OCI-LY3 (cell line): ENCODE measurements around the gene NOL4L.

Experiments
- H2AFZ ChIP-seq: fragments of 200-600, 300-600 bp; shearing (Covaris generic); 2 replicates; pipeline ENCODE4 v1.6.0; 2014; ENCODE audit warnings: antibody characterized with exemption, low read depth, low read length
- H3K27ac ChIP-seq: fragments of 200-600, 300-600 bp; sonication (generic); 2 replicates; pipeline ENCODE4 v1.5.1; 2014; ENCODE audit warnings: mild to moderate bottlenecking, low read length, moderate library complexity, mixed read lengths
- H3K27me3 ChIP-seq: fragments of 200-600, 300-600 bp; sonication (generic); 2 replicates; pipeline ENCODE4 v1.6.1; 2014; ENCODE audit warnings: low read depth, low read length, mixed read lengths
- H3K36me3 ChIP-seq: fragments of 200-600, 300-600 bp; sonication (generic); replicated peaks from 2 replicates; pipeline ENCODE3; 2014; ENCODE audit warnings: low read depth, low read length, mixed read lengths
- H3K4me1 ChIP-seq: fragments of 300-600, 200-600 bp; sonication (generic); 2 replicates; pipeline ENCODE4 v1.6.1; 2014; ENCODE audit warnings: low read length, mixed read lengths
- H3K4me2 ChIP-seq: fragments of 200-600, 300-600 bp; sonication (generic); 2 replicates; pipeline ENCODE4 v1.6.1; 2014; ENCODE audit warnings: low read length, mixed read lengths
- H3K4me3 ChIP-seq: fragments of 300-600, 200-600 bp; sonication (generic); 2 replicates; pipeline ENCODE4 v1.5.1; 2014; ENCODE audit warnings: antibody characterized with exemption, mild to moderate bottlenecking, low read length, moderate library complexity
- H3K79me2 ChIP-seq: fragments of 300-600, 200-600 bp; shearing (Covaris generic); 2 replicates; pipeline ENCODE4 v1.6.1; 2014; ENCODE audit warnings: mild to moderate bottlenecking, low read length, mixed read lengths
- H3K9ac ChIP-seq: fragments of 300-600, 200-600 bp; shearing (Covaris generic); 2 replicates; pipeline ENCODE4 v1.6.0; 2014; ENCODE audit warnings: mild to moderate bottlenecking, low read length, moderate library complexity
- H3K9me3 ChIP-seq: fragments of 200-600, 300-600 bp; shearing (Covaris generic); 2 replicates; pipeline ENCODE4 v1.6.1; 2014; ENCODE audit warnings: low read length, mixed read lengths; ENCODE audit not compliant: insufficient read depth
- H4K20me1 ChIP-seq: fragments of 200-600, 300-600 bp; sonication (generic); 2 replicates; pipeline ENCODE4 v1.6.1; 2016; ENCODE audit warnings: low read length, mixed read lengths; ENCODE audit not compliant: insufficient read depth
- EZH2phosphoT487 ChIP-seq: fragments of 200-600 bp; shearing (Covaris generic); IDR thresholded peaks from 2 replicates; pipeline ENCODE4 v1.6.1; 2018; ENCODE audit warnings: antibody characterized with exemption, mixed run types, low read depth
- TF ChIP-seq, protein P1 (sequence below): fragments of 200-600, 300-600 bp; sonication (generic); IDR thresholded peaks from 2 replicates; pipeline ENCODE4 v1.5.1; 2014; ENCODE audit warnings: antibody characterized with exemption, low read length, low read depth

The NOL4L gene

DNA sequence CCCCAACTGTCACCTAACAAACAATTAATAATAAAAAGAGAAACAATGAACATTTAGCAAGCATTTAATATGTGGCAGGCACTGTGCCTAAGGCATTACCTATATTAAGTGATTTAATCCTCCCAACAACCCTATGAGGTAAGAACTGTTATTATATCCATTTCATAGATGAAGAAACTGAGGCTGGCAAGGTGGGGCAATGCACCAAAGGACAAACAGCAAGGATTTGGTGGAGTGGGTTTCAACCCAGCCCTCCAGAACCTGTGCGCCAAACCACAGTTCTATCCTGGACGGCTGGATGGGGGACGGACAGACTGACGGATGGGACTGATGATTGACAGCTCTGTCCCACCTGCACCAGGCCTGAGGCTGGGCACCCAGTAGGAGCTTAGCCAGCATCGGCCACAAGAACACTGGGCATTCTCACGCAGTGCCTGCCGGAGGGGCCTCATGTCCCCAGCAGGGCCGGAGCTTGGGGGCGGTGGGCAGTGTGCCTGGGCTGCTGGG is 24.6 kb downstream of the NOL4L start:
- no peak for TF ChIP-seq EZH2phosphoT487
- TF ChIP-seq, protein P1, sequence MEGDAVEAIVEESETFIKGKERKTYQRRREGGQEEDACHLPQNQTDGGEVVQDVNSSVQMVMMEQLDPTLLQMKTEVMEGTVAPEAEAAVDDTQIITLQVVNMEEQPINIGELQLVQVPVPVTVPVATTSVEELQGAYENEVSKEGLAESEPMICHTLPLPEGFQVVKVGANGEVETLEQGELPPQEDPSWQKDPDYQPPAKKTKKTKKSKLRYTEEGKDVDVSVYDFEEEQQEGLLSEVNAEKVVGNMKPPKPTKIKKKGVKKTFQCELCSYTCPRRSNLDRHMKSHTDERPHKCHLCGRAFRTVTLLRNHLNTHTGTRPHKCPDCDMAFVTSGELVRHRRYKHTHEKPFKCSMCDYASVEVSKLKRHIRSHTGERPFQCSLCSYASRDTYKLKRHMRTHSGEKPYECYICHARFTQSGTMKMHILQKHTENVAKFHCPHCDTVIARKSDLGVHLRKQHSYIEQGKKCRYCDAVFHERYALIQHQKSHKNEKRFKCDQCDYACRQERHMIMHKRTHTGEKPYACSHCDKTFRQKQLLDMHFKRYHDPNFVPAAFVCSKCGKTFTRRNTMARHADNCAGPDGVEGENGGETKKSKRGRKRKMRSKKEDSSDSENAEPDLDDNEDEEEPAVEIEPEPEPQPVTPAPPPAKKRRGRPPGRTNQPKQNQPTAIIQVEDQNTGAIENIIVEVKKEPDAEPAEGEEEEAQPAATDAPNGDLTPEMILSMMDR: no peak
- no peaks in the 10 kb centered on the region for H3K9me3 ChIP-seq
- H3K27ac ChIP-seq: no peak overlapping the region
- H3K36me3 ChIP-seq: no peaks in the 10 kb centered on the region
- 0 out of 2 replicates have a peak, but pooled peaks cover 4% of the 10 kb centered on the region for H3K27me3 ChIP-seq
- H3K9ac ChIP-seq: no peak overlapping the region
- no peaks in the 10 kb centered on the region for H3K79me2 ChIP-seq
- no peak overlapping the region for H3K4me3 ChIP-seq
- no peaks in the 10 kb centered on the region for H3K4me1 ChIP-seq
- no peaks in the 10 kb centered on the region for H4K20me1 ChIP-seq
- H2AFZ ChIP-seq: no peak overlapping the region
- H3K4me2 ChIP-seq: no peak overlapping the region

DNA sequence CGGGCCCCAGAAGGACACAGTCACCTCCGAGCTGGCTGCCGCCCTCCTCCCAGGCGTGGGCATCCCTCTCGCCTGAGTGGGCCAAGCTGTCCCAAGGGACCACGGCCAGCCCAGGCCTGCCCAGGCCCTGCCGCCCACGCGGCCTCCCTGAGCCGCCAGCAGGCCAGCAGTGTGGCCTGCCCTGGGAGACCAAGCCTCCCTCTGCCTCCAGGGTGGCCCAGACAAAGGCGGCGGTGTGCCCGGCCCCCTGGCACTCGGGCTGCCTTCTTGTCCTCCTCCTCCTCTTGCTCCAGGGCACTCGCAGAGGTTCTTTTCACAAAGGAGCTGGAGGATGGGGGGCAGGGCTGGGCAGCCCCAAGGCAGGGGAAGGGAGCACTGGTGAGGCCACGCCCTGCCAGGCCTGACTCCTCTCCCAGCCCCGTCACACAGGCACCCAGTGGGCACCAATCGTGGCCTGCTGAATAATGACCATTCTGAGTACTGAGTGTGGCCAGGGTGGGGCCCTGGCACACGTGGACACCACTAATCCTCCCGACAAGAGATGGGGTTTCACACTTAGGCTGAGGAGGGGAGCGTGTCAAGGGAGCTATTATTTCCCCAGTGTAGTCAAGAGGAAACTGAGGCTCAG is 25.3 kb downstream of the NOL4L start:
- 0 out of 2 replicates have a peak, but pooled peaks cover 4% of the 10 kb centered on the region for H3K27me3 ChIP-seq
- H3K4me2 ChIP-seq: no peak overlapping the region
- H3K79me2 ChIP-seq: no peaks in the 10 kb centered on the region
- no peaks in the 10 kb centered on the region for H4K20me1 ChIP-seq
- H3K4me1 ChIP-seq: no peaks in the 10 kb centered on the region
- H3K36me3 ChIP-seq: no peaks in the 10 kb centered on the region
- no peak overlapping the region for H3K27ac ChIP-seq
- H3K9ac ChIP-seq: no peak overlapping the region
- no peak overlapping the region for H2AFZ ChIP-seq
- no peaks in the 10 kb centered on the region for H3K9me3 ChIP-seq
- no peak overlapping the region for H3K4me3 ChIP-seq
- TF ChIP-seq EZH2phosphoT487: no peak
- TF ChIP-seq, protein P1: no peak

DNA sequence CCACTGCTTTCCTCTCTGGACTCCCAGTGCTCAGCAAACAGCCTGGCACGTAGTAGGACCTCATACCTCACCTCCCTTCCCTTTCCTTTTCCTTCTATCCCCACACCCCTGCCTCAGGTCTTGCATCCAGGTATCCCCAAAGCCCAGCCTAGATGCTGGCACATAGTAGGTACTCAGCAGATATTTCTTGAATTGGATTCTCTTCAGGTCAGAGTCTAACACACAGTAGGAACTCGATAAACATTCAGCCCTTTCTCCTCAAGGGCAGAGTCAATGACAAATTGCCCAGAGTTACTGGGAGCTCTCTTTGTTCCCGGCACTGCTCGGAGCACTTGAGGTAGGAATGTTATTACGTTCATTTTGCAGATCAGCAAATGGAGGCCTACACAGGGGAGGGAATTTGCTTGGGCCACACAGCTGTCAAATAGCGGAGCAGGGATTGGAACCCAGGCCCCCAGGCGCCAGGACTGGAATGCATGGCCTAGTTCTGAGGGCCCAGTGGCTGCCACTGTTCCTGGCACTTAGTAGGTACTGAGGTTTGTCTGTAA is 25.9 kb downstream of the NOL4L start:
- no peaks in the 10 kb centered on the region for H3K9me3 ChIP-seq
- H3K79me2 ChIP-seq: no peaks in the 10 kb centered on the region
- no peak overlapping the region for H3K27ac ChIP-seq
- no peaks in the 10 kb centered on the region for H3K36me3 ChIP-seq
- TF ChIP-seq, protein P1: no peak
- no peak for TF ChIP-seq EZH2phosphoT487
- H3K4me2 ChIP-seq: no peak overlapping the region
- 0 out of 2 replicates have a peak, but pooled peaks cover 4% of the 10 kb centered on the region for H3K27me3 ChIP-seq
- no peak overlapping the region for H3K4me3 ChIP-seq
- no peaks in the 10 kb centered on the region for H3K4me1 ChIP-seq
- H4K20me1 ChIP-seq: no peaks in the 10 kb centered on the region
- no peak overlapping the region for H2AFZ ChIP-seq
- no peak overlapping the region for H3K9ac ChIP-seq

DNA sequence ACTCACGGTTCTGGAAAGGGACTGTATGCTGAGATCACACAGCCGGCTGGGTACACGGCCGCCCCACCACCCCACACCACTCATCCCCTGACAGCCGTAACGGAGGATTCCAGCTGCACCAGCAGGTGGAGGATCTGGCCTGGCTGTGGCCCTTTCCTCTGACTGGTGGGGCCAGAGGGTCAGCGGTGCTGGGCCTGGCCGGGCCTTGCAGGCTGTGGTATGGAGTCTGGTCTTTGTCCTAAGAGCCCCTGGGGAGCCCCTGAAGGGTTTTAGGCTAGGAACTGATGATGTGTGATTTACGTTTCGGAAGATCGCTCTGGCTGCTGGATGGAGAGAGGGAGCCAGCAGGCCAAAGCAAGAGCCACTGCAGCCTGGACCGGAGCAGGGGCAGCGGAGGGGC is 26.6 kb downstream of the NOL4L start:
- Histone ChIP-seq H3K36me3 (no peaks in the 10 kb centered on the region), H3K9ac (no peak overlapping the region), H3K27me3 (0 out of 2 replicates have a peak, but pooled peaks cover 4% of the 10 kb centered on the region), H2AFZ (no peak overlapping the region), H3K79me2 (no peaks in the 10 kb centered on the region), H3K4me3 (no peak overlapping the region), H3K4me1 (no peaks in the 10 kb centered on the region), H3K4me2 (no peak overlapping the region), H3K9me3 (no peaks in the 10 kb centered on the region), H4K20me1 (no peaks in the 10 kb centered on the region), H3K27ac (no peak overlapping the region)
- no peak for TF ChIP-seq EZH2phosphoT487
- TF ChIP-seq, protein P1: no peak
